GM12878 (cell line): ENCODE data around the gene ZBTB22. TPM values are rescaled to one million over a fixed set of nuclear protein-coding genes. Genes with fewer than 3 reads are reported as not detected.
A peak's percentile ranks its signal among the peaks of the same experiment; 100 is the strongest.

Experiments used
- BCL3 ChIP-seq: IDR thresholded peaks from 2 replicates; pipeline ENCODE4 v1.6.1; 2011; ENCODE audit warnings: borderline replicate concordance, low read depth, mild to moderate bottlenecking, moderate library complexity, low read length; ENCODE audit not compliant: insufficient read depth, poor library complexity, severe bottlenecking
- BRCA1 ChIP-seq: IDR thresholded peaks from 2 replicates; pipeline ENCODE4 v1.6.1; 2011; ENCODE audit warnings: low read depth, low read length, improper control_type of control experiment
- CREB1 ChIP-seq: IDR thresholded peaks from 2 replicates; pipeline ENCODE4 v1.6.1; 2012; ENCODE audit warnings: low read depth, mild to moderate bottlenecking, inconsistent platforms
- E4F1 ChIP-seq: fragments of 450-650 bp; IDR thresholded peaks from 2 replicates; pipeline ENCODE4 v1.6.1; 2018; ENCODE audit warnings: borderline replicate concordance, mild to moderate bottlenecking; ENCODE audit not compliant: partially characterized antibody
- EGR1 ChIP-seq, 2 experiments: IDR thresholded peaks; 1 replicate in 1 of 2; 2 replicates in 1 of 2; pipeline ENCODE4 v1.6.1; 2011 to 2012; ENCODE audit warnings: low read depth in 2 of 2, low read length in 2 of 2, borderline replicate concordance in 1 of 2, mild to moderate bottlenecking in 1 of 2, moderate library complexity in 1 of 2
- ELK1 ChIP-seq: IDR thresholded peaks from 2 replicates; pipeline ENCODE4 v1.6.1; 2012; ENCODE audit warnings: low read depth, low read length, improper control_type of control experiment
- ETV6 ChIP-seq, 2 experiments: fragments of 450-650 bp in 1 of 2; IDR thresholded peaks in 1 of 2; conservative IDR thresholded peaks in 1 of 2; 2 replicates each; pipeline ENCODE4 v1.6.1; 2014; ENCODE audit warnings: antibody characterized with exemption in 1 of 2, borderline replicate concordance in 1 of 2, low read depth in 1 of 2, mild to moderate bottlenecking in 1 of 2, moderate library complexity in 1 of 2
- GABPA ChIP-seq: IDR thresholded peaks from 2 replicates; pipeline ENCODE4 v1.6.1; 2014; ENCODE audit warnings: antibody characterized with exemption, low read depth, mild to moderate bottlenecking, inconsistent platforms
- KDM1A ChIP-seq: fragments of 200-600 bp; sonication (generic); IDR thresholded peaks from 2 replicates; pipeline ENCODE4 v1.6.1; 2016; ENCODE audit warnings: borderline replicate concordance
- MXI1 ChIP-seq: fragments of 150-350 bp; IDR thresholded peaks from 2 replicates; pipeline ENCODE4 v1.6.1; 2011; ENCODE audit warnings: low read depth, mild to moderate bottlenecking, inconsistent platforms, low read length, improper control_type of control experiment
- NR2F1 ChIP-seq: fragments of 450-650 bp; conservative IDR thresholded peaks from 2 replicates; pipeline ENCODE4 v1.6.1; 2017; ENCODE audit warnings: mild to moderate bottlenecking
- POLR2A ChIP-seq: IDR thresholded peaks from 2 replicates; pipeline ENCODE4 v1.6.1; 2011; ENCODE audit warnings: low read depth, mild to moderate bottlenecking, low read length
- POU2F2 ChIP-seq: IDR thresholded peaks from 3 replicates; pipeline ENCODE4 v1.6.1; 2011; ENCODE audit warnings: low read depth, mild to moderate bottlenecking, low read length, borderline replicate concordance
- RAD21 ChIP-seq: IDR thresholded peaks from 2 replicates; pipeline ENCODE4 v1.6.1; 2011; ENCODE audit warnings: mild to moderate bottlenecking, low read depth, low read length, moderate library complexity; ENCODE audit not compliant: insufficient read depth
- RELB ChIP-seq: fragments of 450-650 bp; IDR thresholded peaks from 2 replicates; pipeline ENCODE4 v1.6.1; 2017; ENCODE audit warnings: low read depth, mild to moderate bottlenecking, moderate library complexity
- SRF ChIP-seq, 2 experiments: IDR thresholded peaks; 2 replicates each; pipeline ENCODE4 v1.6.1; 2011; ENCODE audit warnings: low read depth in 2 of 2, low read length in 2 of 2, mild to moderate bottlenecking in 1 of 2, moderate library complexity in 1 of 2
- STAT1 ChIP-seq: fragments of 450-650 bp; conservative IDR thresholded peaks from 2 replicates; pipeline ENCODE4 v1.6.1; 2014; ENCODE audit warnings: antibody characterized with exemption, mild to moderate bottlenecking
- STAT3 ChIP-seq: IDR thresholded peaks from 2 replicates; pipeline ENCODE4 v1.6.1; 2011; ENCODE audit warnings: low read depth, low read length, improper control_type of control experiment
- TBL1XR1 ChIP-seq: IDR thresholded peaks from 2 replicates; pipeline ENCODE4 v1.6.1; 2012; ENCODE audit warnings: low read depth, low read length, improper control_type of control experiment
- TCF7 ChIP-seq: IDR thresholded peaks from 2 replicates; pipeline ENCODE4 v1.6.1; 2014; ENCODE audit warnings: antibody characterized with exemption, borderline replicate concordance
- ZNF384 ChIP-seq: IDR thresholded peaks from 2 replicates; pipeline ENCODE4 v1.6.1; 2012; ENCODE audit warnings: low read depth, mild to moderate bottlenecking, low read length, improper control_type of control experiment, borderline replicate concordance
- polyA plus RNA-seq, 11 experiments: library from polyadenylated mRNA; depleted of rRNA in 4 of 11; unstranded in 6 of 11; stranded (reverse) in 5 of 11; fragments of >200 nt; fragmentation: Nextera tagmentation in 4 of 11; fragmentation: Illumina TruSeq in 1 of 11; extraction: Ambion mirVana in 4 of 11; extraction: Trizol in 1 of 11; gene quantifications; 1 replicate in 1 of 11; 2 replicates in 10 of 11; pipeline versions ENCODE4 v1.2.1 to v1.2.3, GENCODE V29; 2011 to 2016; ENCODE audit warnings: inconsistent platforms in 2 of 11, missing spikeins in 2 of 11, low read depth in 1 of 11
- total RNA-seq, 4 experiments: library from RNA; depleted of rRNA in 3 of 4; stranded (reverse); fragments of >200 nt in 3 of 4; fragmentation: Illumina TruSeq in 1 of 4; extraction: Trizol in 1 of 4; gene quantifications; 2 replicates each; pipeline versions ENCODE4 v1.2.1 to v1.2.3, GENCODE V29; 2013 to 2021
- TF ChIP-seq, protein P1 (sequence below): fragments of 450-650 bp; IDR thresholded peaks from 2 replicates; pipeline ENCODE4 v1.6.1; 2016; ENCODE audit warnings: mild to moderate bottlenecking

ZBTB22 gene
- total and polyA plus RNA-seq, 10 of the 15 experiments (the other 5 are each of a cell fraction or from before 2014, with no cell fraction given): 0.11 to 9.9 (median 4.8) TPM

DNA sequence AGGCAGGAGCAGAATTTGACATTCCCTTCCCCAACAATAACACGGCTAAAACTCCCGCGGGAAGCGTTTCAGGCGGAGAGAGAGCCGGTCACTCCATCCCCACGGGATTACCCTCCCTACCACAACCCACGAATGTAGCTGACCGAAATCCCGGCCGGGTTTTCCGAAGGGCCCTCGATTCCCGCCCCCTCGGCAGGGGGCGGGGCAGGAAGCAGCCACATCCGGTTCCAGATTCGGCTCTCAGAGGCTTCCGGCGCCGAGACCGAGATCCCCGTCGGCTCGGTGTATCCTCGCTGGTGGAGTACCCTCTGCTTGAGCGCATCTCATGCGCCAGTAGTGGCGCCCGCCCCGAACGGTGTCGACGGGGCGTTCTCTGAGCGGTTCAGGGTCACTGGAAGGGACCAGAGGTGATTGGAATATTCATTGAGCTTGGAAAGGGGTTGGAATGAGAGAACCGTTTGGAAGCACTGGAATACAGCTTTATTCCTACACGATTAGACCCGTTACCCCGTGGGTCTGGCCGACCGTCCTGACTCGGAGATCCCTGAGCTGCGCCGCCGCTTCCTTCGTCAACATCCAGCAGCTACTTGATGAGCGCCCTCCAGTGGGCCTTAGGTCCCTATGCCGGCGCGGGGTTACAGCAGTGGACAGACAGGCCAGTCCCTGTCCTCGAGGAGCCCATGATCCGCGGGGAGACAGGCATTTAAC lies 18.2 kb downstream of the ZBTB22 start (continued):
- TF ChIP-seq E4F1 (peak; percentile 68), POU2F2 (peak; percentile 65), BRCA1 (no peak), EGR1 (IDR thresholded peaks at IDR 0.05; ENCODE audit: borderline replicate concordance in 1 of 2, low read depth in 2 of 2, low read length in 2 of 2) (peak; percentile 50 to 96), ELK1 (peak; percentile 96), POLR2A (peak; percentile 94), MXI1 (peak; percentile 13; the same call in 1 of the 2 replicates), TCF7 (peak; percentile 44; the same call in 1 of the 2 replicates), STAT1 (peak; percentile 53; the same call in 1 of the 2 replicates), NR2F1 (peak; percentile 22; the same call in 1 of the 2 replicates), GABPA (peak; percentile 85), STAT3 (no peak), ZNF384 (no peak), RAD21 (no peak), SRF (IDR thresholded peaks at IDR 0.05; ENCODE audit: low read depth in 2 of 2, low read length in 2 of 2) (peak; percentile 59 to 89), RELB (peak; percentile 98), BCL3 (peak; percentile 92), KDM1A (no peak), ETV6 (conservative IDR thresholded peaks at IDR 0.05 in 1 of 2, IDR thresholded peaks at IDR 0.05 in 1 of 2; ENCODE audit: borderline replicate concordance in 1 of 2, low read depth in 1 of 2) (peak in 1 of 2 experiments; percentile 72; a peak in 1 of 4 replicates), TBL1XR1 (peak; percentile 76), CREB1 (peak; percentile 27)
- TF ChIP-seq, protein P1, sequence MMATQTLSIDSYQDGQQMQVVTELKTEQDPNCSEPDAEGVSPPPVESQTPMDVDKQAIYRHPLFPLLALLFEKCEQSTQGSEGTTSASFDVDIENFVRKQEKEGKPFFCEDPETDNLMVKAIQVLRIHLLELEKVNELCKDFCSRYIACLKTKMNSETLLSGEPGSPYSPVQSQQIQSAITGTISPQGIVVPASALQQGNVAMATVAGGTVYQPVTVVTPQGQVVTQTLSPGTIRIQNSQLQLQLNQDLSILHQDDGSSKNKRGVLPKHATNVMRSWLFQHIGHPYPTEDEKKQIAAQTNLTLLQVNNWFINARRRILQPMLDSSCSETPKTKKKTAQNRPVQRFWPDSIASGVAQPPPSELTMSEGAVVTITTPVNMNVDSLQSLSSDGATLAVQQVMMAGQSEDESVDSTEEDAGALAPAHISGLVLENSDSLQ: no peak; the same call in 1 of the 2 replicates
